Endothelial cell of umbilical vein (primary cell): Measurements from ENCODE around the gene MKKS.
"Not testable (repeated sequence)": the region's sequence is repeated elsewhere in the genome, so short reads cannot be mapped to it uniquely, and the experiment has no call there.

Experiments
- POLR2A ChIP-seq: IDR thresholded peaks from 2 replicates; pipeline ENCODE4 v1.6.1; 2012; ENCODE audit warnings: low read depth, mild to moderate bottlenecking, control low read depth, low read length
- POLR2AphosphoS5 ChIP-seq: IDR thresholded peaks from 2 replicates; pipeline ENCODE4 v1.6.1; 2012; ENCODE audit warnings: low read depth, mild to moderate bottlenecking, control low read depth, low read length, moderate library complexity; ENCODE audit not compliant: insufficient read depth
- TF ChIP-seq, protein P1 (sequence below), 2 donors: IDR thresholded peaks; 1 replicate in 1 of 2; 2 replicates in 1 of 2; pipeline ENCODE4 v1.5.1; 2011; ENCODE audit warnings: low read length in 2 of 2, mild to moderate bottlenecking in 2 of 2, moderate library complexity in 2 of 2, control low read depth in 1 of 2, inconsistent platforms in 1 of 2, low read depth in 1 of 2; ENCODE audit not compliant: insufficient read depth in 1 of 2; ENCODE audit errors: extremely low read depth in 1 of 2
- TF ChIP-seq, protein P2 (sequence below): IDR thresholded peaks from 2 replicates; pipeline ENCODE4 v1.6.1; 2011; ENCODE audit not compliant: insufficient read depth, insufficient read length

DNA sequence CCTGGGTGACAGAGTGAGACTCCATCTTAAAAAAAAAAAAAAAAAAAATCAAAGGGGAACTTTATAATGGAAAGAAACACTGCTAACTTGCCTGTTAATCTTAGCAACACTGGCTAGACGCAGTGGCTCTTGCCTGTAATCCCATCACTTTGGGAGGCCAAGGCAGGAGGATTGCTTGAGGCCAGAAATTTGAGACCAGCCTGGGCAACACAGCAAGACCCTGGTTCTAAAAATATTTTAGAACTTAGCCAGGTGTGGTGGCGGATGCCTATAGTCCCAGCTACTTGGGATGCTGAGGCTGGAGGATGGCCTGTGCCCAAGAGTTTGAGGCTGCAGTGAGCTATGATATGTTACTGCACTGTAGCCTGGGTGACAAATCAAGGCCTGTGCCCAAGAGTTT lies 16.8 kb downstream of the MKKS start:
- TF ChIP-seq, protein P1, sequence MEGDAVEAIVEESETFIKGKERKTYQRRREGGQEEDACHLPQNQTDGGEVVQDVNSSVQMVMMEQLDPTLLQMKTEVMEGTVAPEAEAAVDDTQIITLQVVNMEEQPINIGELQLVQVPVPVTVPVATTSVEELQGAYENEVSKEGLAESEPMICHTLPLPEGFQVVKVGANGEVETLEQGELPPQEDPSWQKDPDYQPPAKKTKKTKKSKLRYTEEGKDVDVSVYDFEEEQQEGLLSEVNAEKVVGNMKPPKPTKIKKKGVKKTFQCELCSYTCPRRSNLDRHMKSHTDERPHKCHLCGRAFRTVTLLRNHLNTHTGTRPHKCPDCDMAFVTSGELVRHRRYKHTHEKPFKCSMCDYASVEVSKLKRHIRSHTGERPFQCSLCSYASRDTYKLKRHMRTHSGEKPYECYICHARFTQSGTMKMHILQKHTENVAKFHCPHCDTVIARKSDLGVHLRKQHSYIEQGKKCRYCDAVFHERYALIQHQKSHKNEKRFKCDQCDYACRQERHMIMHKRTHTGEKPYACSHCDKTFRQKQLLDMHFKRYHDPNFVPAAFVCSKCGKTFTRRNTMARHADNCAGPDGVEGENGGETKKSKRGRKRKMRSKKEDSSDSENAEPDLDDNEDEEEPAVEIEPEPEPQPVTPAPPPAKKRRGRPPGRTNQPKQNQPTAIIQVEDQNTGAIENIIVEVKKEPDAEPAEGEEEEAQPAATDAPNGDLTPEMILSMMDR (IDR thresholded peaks at IDR 0.05; ENCODE audit: extremely low read depth in 1 of 2, insufficient read depth in 1 of 2, low read depth in 1 of 2, low read length in 2 of 2) = not testable (repeated sequence)
- TF ChIP-seq, protein P2, sequence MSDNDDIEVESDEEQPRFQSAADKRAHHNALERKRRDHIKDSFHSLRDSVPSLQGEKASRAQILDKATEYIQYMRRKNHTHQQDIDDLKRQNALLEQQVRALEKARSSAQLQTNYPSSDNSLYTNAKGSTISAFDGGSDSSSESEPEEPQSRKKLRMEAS = not testable (repeated sequence)
- TF ChIP-seq POLR2A, POLR2AphosphoS5: not testable (repeated sequence)
